Endothelial cell of hepatic sinusoid (primary cell): ENCODE measurements around the gene TTC34.
"Not testable (repeated sequence)": the region's sequence is repeated elsewhere in the genome, so short reads cannot be mapped to it uniquely, and the experiment has no call there.

Experiments
- in situ Hi-C: cut with HindIII; loops from 2 replicates; pipeline ENCODE4 v1.10.0; 2017; ENCODE audit warnings: low sequenced_read_pairs

Gene TTC34

GRCh38 chr1:2630498-2631135, 170.9 kb downstream of the TTC34 start:
- in situ Hi-C loops: no loop called here

- in situ Hi-C loops: no loop called here
Measured at GRCh38 chr1:2629627-2630497, 171.6 kb downstream of the TTC34 start.

GRCh38 chr1:2628933-2629626, 172.4 kb downstream of the TTC34 start:
- in situ Hi-C loops: no loop called here

- in situ Hi-C loops: no loop called here
Measured at GRCh38 chr1:2628191-2628932, 173.1 kb downstream of the TTC34 start.

GRCh38 chr1:2627746-2628145, 173.7 kb downstream of the TTC34 start:
- in situ Hi-C loops: no loop called here

- in situ Hi-C loops: not testable (repeated sequence)
Measured at GRCh38 chr1:2625748-2626147, 175.7 kb downstream of the TTC34 start.

- in situ Hi-C loops: no loop called here
Measured at GRCh38 chr1:2625311-2625710, 176.2 kb downstream of the TTC34 start.

- in situ Hi-C loops: no loop called here
Measured at GRCh38 chr1:2624735-2625300, 176.7 kb downstream of the TTC34 start.

- in situ Hi-C loops: no loop called here
Measured at GRCh38 chr1:2623571-2624337, 177.7 kb downstream of the TTC34 start.

- in situ Hi-C loops: no loop called here
Measured at GRCh38 chr1:2617971-2618470, 183.5 kb downstream of the TTC34 start.

GRCh38 chr1:2614145-2614544, 187.3 kb downstream of the TTC34 start:
- in situ Hi-C loops: no loop called here

GRCh38 chr1:2612591-2613365, 188.7 kb downstream of the TTC34 start:
- in situ Hi-C loops: no loop called here

GRCh38 chr1:2611621-2612437, 189.7 kb downstream of the TTC34 start:
- in situ Hi-C loops: no loop called here

GRCh38 chr1:2611031-2611501, 190.4 kb downstream of the TTC34 start:
- in situ Hi-C loops: no loop called here

GRCh38 chr1:2610036-2610959, 191.2 kb downstream of the TTC34 start:
- in situ Hi-C loops: no loop called here

GRCh38 chr1:2609319-2610035, 192.0 kb downstream of the TTC34 start:
- in situ Hi-C loops: no loop called here
